Activated T-cell treated with anti-CD3 and anti-CD28 coated beads for 48 hours (primary cell): Measurements from ENCODE around the gene MBP.

Experiments
- DNase-seq: peaks from one replicate; pipeline ENCODE4 v3.0.0-alpha.2; 2020; ENCODE audit warnings: low read depth

MBP gene

GRCh38 chr18:77100751-77101355 lies 31.7 kb downstream of the MBP start:
- DNase-seq, result peak; percentile 29

GRCh38 chr18:77099485-77100370 lies 32.9 kb downstream of the MBP start:
- DNase-seq, result no peak

- DNase-seq, result no peak
Observed at GRCh38 chr18:77098538-77099174, 33.9 kb downstream of the MBP start.

GRCh38 chr18:77098029-77098428 lies 34.6 kb downstream of the MBP start:
- no peak for DNase-seq

- no peak for DNase-seq
Observed at GRCh38 chr18:77096936-77097886, 35.4 kb downstream of the MBP start.

GRCh38 chr18:77095391-77096371 lies 36.9 kb downstream of the MBP start:
- no peak for DNase-seq

- DNase-seq, result no peak
Observed at GRCh38 chr18:77093586-77093985, 39.0 kb downstream of the MBP start.

GRCh38 chr18:77093067-77093430 lies 39.5 kb downstream of the MBP start:
- DNase-seq, result no peak

- no peak for DNase-seq
Observed at GRCh38 chr18:77092104-77093066, 40.2 kb downstream of the MBP start.

GRCh38 chr18:77091366-77091765 lies 41.2 kb downstream of the MBP start:
- DNase-seq, result no peak

GRCh38 chr18:77090546-77091174 lies 41.9 kb downstream of the MBP start:
- DNase-seq, result no peak

- DNase-seq, result no peak
Observed at GRCh38 chr18:77089723-77090285, 42.8 kb downstream of the MBP start.

GRCh38 chr18:77088963-77089722 lies 43.4 kb downstream of the MBP start:
- no peak for DNase-seq

GRCh38 chr18:77087393-77088141 lies 45.0 kb downstream of the MBP start:
- no peak for DNase-seq

GRCh38 chr18:77086656-77087392 lies 45.8 kb downstream of the MBP start:
- no peak for DNase-seq

- DNase-seq, result no peak
Observed at GRCh38 chr18:77086034-77086433, 46.5 kb downstream of the MBP start.

- no peak for DNase-seq
Observed at GRCh38 chr18:77084688-77085035, 47.9 kb downstream of the MBP start.
